NCI-H1105 treated with DMSO at 0.1 percent for 48 hours (cell line): ENCODE measurements around the gene ARHGAP10.
"Not testable (repeated sequence)": the region's sequence is repeated elsewhere in the genome, so short reads cannot be mapped to it uniquely, and the experiment has no call there.

Source experiments
- DNase-seq: peaks from one replicate; lab custom pipeline; 2025; lab: John Stamatoyannopoulos, UW

Gene ARHGAP10

GRCh38 chr4:147912106-147912505, 180.2 kb downstream of the ARHGAP10 start:
- DNase-seq = not testable (repeated sequence)

GRCh38 chr4:147913137-147913536, 181.2 kb downstream of the ARHGAP10 start:
- no peak for DNase-seq

DNA sequence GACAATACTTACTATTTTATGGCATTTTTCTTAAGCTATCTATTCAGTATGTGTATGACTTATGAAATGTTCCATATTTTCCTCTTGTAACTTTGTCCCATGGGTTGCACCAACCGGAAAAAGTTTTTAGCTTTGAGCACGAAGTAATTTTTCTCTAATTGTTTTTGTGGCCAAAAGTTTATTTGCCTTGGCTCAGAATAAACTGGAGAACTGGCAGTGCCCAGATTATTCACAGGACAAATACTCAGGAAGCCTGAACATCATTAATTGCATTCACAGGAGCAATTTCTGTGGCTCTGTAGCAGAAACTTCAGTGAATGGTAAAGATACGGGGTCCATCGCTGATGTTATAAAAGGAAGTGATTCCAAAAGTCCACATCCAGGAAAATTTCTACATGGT, 184.5 kb downstream of the ARHGAP10 start:
- DNase-seq = no peak

- no peak for DNase-seq
These were observed 191.5 kb downstream of the ARHGAP10 start for GRCh38 chr4:147923381-147923780.

- no peak for DNase-seq
These were observed 192.0 kb downstream of the ARHGAP10 start for GRCh38 chr4:147923854-147924253.

GRCh38 chr4:147924604-147925412, 192.9 kb downstream of the ARHGAP10 start:
- DNase-seq = no peak

DNA sequence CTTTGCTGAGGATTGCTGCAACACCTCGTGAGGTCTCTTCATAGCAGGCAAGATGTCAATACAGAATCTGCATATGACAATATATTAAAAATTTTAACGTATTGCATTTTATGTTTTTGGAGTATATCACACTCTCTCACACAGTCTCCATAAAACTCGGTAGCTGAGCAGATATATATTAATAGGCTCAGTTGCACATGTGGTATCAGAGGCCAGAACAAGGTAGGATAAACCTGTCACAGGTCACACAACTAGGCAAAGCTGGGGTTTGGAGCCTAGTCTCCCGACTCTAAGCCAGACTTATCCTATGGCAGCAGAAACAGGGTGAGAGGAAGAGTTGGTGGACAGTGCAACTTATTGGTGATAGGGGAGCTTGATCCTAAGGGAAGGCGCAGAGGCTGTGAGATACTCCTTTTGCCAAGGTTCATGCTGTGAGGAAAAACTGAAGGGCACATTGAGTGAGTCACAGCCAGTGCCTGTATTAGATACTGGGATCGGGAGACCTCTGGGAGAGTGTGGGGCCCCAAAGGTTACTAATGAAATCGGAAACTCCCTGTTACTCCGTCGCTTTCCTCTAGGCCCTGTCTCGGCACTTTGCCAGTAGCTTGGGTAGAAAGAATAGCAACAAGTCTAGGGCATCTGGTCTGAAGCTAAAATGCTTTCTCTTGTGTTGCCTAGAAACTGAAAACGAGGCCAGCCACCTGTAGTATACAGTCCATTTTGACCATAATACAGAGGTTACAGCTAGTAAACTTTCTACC, 195.7 kb downstream of the ARHGAP10 start:
- DNase-seq = no peak

DNA sequence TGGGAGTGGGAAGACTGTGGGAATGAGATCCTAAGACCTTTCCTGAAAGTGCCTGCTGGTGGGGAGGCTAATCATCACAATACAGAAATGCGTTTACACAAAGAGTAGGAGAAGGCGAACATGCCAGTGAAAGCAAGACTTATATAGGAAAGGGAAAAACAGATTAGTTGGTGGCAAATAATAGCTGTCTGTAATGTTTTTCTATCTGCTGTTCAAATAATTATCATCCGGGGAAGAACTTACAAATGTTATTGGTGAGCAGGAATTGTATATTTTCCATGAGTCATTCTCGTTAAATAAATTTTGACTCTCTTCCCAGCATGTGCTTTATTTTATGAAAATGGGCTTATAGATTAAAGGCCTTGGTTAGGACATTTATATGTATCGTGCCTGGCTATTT, 196.5 kb downstream of the ARHGAP10 start:
- no peak for DNase-seq

DNA sequence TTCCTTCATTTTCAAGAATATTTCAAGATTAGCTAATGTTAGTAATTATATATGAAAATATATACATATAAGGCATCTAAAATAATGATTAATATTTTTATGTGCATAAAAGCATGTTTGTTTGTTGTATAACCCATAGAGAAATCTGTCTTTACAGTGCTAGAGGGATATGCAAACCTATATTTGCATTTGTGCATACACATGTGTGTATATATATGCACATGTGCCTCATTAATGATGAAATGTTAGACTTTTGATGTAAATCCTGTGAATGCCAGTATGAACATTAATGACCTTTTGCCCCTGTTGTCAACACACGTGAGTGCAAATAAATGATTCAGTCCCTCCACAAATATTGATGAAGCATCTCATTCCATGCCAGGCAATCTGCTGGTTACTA, 197.9 kb downstream of the ARHGAP10 start:
- no peak for DNase-seq

- no peak for DNase-seq
These were observed 201.4 kb downstream of the ARHGAP10 start for GRCh38 chr4:147933316-147933715.

- DNase-seq = no peak
These were observed 201.9 kb downstream of the ARHGAP10 start for GRCh38 chr4:147933779-147934178.

GRCh38 chr4:147938496-147938895, 206.6 kb downstream of the ARHGAP10 start:
- no peak for DNase-seq

DNA sequence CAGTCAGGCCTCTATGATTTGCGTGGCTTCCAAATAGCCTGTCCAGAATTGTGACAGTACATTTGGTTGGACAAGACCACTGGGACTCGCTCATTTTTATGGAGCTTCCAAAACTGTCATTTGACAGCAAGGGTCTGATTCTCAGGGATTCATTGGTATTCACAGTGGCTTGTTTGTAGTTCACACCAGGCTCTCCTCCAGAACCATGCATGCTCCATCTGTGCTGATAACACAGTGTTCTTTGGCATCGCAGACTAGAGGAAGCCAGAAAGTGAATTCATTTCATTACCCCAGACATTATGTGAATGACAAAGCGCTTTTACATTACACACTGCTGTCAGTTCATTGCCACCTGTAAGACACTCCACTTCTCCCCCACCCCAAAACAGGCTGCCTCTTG, 208.3 kb downstream of the ARHGAP10 start:
- DNase-seq = no peak

DNA sequence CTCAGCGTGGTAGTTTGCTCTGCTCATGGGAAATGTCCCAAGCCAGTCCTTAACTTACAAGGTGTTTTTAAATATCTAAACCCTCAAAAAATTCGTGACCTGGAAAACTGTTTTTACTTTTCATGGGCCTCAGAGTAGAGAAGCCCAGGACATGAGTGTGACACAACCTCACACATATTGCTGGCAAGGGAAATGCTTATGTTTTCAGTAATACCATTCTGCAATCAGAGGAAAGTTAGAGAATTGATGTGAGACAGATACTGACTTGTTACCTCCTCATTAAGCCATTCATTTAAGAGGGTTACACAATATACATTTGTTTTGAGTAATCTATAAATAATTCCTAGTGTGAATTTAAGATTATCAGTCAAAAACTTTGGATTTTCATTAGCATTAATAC, 209.5 kb downstream of the ARHGAP10 start:
- no peak for DNase-seq

- DNase-seq = no peak
These were observed 210.8 kb downstream of the ARHGAP10 start for GRCh38 chr4:147942729-147943128.

GRCh38 chr4:147943159-147943638, 211.3 kb downstream of the ARHGAP10 start:
- DNase-seq = no peak

DNA sequence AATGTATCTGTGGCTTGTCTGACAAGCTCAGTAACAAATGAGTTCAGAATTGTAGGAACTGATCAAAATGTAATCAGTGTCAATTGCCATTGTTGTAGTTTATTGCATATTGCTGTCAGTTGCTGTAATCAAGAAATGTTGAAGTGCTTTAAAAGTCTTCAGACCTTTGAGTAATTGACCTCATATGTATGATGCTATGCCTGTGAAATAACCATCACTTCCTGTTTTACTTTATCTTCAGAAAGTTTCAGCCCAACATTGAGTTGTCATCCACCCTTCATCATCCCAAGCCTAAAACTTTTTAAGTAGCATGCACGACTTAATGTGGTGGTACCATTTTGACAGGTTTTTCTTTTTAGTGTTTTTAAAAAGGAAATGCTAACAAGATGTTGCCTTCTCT, 212.4 kb downstream of the ARHGAP10 start:
- no peak for DNase-seq

DNA sequence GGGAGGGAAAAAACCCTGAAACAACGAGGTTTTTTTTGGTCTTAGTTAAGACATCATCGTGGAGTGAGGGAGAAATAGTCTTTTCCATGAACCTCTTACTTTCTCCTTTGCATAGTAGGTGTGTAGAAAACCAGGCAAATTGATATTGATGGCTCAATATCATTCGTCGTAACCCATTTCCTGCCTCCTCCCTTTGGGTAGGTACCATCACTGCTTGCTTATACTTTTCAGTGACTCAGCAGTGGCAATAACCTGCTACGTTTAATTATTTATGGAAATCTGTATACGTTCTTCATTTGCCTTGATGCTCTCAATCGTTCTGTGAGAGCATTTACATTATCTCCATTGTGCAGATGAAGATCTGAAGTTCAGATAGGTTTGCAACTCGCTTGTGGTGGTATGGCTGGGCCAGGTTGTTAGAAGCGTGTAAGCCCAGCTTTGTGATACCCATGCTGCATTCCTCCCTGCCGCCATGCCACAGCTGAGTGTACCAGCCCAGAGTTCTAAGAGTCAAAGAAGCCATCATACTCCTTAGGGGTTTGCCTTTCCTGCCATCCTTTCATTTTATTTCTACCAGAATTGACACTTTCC, 212.9 kb downstream of the ARHGAP10 start:
- no peak for DNase-seq

DNA sequence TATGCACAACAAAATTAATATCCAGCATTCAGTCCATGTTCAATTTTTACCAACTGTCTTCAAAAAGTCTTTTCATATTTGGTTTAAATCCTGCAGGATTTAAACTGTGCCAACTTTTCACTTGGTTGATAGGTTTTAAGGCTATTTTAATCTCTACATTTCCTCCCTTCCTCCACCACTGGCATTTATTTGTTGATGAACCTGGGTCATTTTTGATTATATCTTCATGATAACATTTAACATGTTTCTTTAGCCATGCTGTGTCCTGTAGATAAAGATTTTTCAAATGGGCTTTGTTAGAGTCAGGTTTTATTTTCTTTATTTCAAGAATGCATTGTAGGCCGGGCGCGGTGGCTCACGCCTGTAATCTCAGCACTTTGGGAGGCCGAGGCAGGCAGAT, 216.4 kb downstream of the ARHGAP10 start:
- no peak for DNase-seq

GRCh38 chr4:147950261-147950660, 218.4 kb downstream of the ARHGAP10 start:
- DNase-seq = no peak

DNA sequence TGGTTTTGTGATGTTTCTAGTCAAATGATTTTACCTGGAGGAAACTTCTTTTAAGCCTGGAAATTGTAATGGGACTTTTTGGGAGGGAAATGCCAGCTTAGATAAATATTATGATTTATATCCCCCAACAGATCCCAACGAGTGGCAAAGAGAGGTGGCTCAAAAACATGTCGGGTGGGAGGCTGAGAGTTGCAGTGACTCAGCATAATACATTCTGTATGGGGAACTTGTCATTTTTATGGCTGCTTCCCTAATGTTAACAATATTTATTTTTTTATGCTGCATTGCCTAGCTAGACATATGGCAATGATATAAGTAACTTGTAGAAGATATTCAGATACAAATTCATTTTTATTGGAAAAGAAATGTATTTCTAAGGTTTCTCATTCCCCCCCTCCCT, 219.0 kb downstream of the ARHGAP10 start:
- DNase-seq = no peak

GRCh38 chr4:147954850-147955249, 223.0 kb downstream of the ARHGAP10 start:
- no peak for DNase-seq
